ENCODE measurements around the gene CNIH3. TPM values are rescaled to one million over a fixed set of nuclear protein-coding genes. Genes with fewer than 3 reads are reported as not detected.
"Not testable (repeated sequence)": the region's sequence is repeated elsewhere in the genome, so short reads cannot be mapped to it uniquely, and the experiment has no call there.

Gene CNIH3
- 1 to 10 TPM; 3.8 to 5.2 (median 4.4) TPM for total RNA-seq

DNA sequence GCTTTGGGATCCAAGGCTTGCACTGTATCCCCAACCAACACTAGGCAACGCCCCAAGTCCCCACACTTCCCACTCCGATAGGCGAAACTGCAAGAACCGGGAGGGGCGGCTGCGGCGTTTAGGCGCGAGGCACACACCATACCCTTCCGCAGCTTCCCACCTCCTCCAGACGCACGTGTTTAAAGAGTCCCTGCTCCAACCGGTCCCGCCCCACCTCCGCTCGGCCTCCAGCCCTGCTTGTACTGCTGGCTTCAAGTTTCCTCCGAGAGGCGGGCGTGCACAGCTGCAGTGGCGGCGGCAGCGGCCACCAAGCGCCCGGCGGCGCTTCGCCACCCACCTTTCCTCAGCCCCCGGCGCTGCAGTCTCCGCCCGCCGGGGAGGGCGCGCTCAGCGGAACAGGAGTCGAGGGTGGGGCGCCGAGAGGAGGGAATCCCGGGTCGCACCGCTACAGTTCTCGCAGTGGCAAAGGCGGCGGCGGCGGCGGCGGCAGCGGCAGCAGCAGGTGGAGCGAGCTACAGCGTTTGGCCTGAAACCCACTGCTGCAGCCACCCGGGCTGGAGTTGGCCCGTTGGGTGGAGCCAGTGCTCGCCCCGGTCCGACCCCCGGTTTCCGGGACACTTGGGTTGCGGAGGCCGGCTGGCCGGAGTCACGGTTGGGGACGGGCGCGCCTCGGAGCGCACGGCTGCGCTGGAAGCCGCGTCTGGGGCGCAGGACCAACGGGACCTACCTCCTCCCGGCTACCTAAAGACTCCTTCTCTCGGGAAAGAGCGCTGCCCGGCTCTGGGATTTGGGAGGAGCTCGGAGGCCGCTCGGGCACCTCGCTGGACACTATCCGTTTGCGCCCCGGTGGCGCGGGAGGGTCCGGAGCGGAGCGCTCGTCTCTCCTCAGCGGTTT lies at the start of gene CNIH3:
Gene CNIH3, plus strand, starts transcription at position 457 of the 895 bp plus-strand sequence. CDS start 858 bp downstream, outside the sequence.
- DNase-seq (ENCODE audit: low spot score in 2 of 2), result no peak
- no peaks in the 10 kb centered on the region for H3K36me3 ChIP-seq
- H3K4me3 ChIP-seq, result peak within 1 kb of the TSS; percentile 39 to 71 (median 53)
- peaks cover 2 to 29% of the 10 kb centered on the region in 2 donors for H3K27me3 ChIP-seq
- intact Hi-C loops (cut with DNase I; ENCODE audit: low total_unique reads), result no loop called here
- H3K27ac ChIP-seq, result no peak within 1 kb of the TSS
- no peaks in the 10 kb centered on the region for H3K9me3 ChIP-seq
- TF ChIP-seq POLR2AphosphoS5 (IDR thresholded peaks at IDR 0.05) (no peak), POLR2A (IDR thresholded peaks at IDR 0.05) (no peak), CTCF (IDR thresholded peaks at IDR 0.05) (no peak)
- H3K4me1 ChIP-seq, result peaks cover 0 to 12% of the 10 kb centered on the region in 2 donors

DNA sequence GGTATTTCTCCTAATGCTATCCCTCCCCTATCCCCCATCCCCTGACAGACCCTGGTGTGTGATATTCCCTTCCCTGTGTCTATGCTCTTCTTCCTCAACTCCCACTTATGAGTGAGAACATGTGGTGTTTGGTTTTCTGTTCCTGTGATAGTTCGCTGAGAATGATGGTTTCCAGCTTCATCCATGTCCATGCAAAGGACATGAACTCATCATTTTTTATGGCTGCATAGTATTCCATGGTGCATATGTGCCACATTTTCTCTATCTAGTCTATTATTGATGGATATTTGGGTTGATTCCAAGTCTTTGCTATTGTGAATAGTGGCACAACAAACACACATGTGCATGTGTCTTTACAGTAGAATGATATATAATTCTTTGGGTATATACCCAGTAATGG lies 49.6 kb upstream of the CNIH3 start:
- H3K4me1 ChIP-seq; H3K36me3 ChIP-seq; DNase-seq (ENCODE audit: low spot score in 2 of 2); H3K9me3 ChIP-seq; H3K27ac ChIP-seq; intact Hi-C loops (cut with DNase I; ENCODE audit: low total_unique reads); H3K27me3 ChIP-seq; H3K4me3 ChIP-seq: not testable (repeated sequence)

GRCh38 chr1:224569276-224569675 lies 46.8 kb upstream of the CNIH3 start:
- TF ChIP-seq POLR2A (IDR thresholded peaks at IDR 0.05) (no peak), CTCF (IDR thresholded peaks at IDR 0.05) (no peak), POLR2AphosphoS5 (IDR thresholded peaks at IDR 0.05) (no peak)
- DNase-seq (ENCODE audit: low spot score in 2 of 2), result no peak
- no peaks in the 10 kb centered on the region for H3K36me3 ChIP-seq
- H3K4me1 ChIP-seq, result no peaks in the 10 kb centered on the region
- intact Hi-C loops (cut with DNase I; ENCODE audit: low total_unique reads), result no loop called here
- H3K4me3 ChIP-seq, result no peak overlapping the region
- no peak overlapping the region for H3K27ac ChIP-seq
- H3K9me3 ChIP-seq, result no peaks in the 10 kb centered on the region
- H3K27me3 ChIP-seq, result no peaks in the 10 kb centered on the region

DNA sequence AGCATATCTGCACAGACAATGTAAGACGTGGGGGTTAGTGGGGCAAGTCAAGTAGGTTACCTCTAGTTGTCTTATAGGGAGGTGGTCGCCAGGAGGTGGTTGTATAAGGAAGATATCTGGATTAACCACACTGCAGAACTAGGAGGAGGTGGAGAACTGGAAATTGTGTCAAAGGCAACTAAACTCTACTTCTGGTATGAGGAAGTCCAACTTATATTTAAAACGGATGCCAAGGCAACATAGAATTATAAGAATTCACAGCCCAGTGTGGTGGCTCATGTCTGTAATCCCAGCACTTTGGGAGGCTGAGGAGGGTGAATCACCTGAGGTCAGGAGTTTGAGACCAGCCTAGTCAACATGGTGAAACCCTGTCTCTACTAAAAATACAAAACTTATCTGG lies 44.1 kb upstream of the CNIH3 start:
- DNase-seq (ENCODE audit: low spot score in 2 of 2); intact Hi-C loops (cut with DNase I; ENCODE audit: low total_unique reads); H3K27ac ChIP-seq; H3K36me3 ChIP-seq; H3K4me1 ChIP-seq; H3K4me3 ChIP-seq; H3K27me3 ChIP-seq; H3K9me3 ChIP-seq: not testable (repeated sequence)

DNA sequence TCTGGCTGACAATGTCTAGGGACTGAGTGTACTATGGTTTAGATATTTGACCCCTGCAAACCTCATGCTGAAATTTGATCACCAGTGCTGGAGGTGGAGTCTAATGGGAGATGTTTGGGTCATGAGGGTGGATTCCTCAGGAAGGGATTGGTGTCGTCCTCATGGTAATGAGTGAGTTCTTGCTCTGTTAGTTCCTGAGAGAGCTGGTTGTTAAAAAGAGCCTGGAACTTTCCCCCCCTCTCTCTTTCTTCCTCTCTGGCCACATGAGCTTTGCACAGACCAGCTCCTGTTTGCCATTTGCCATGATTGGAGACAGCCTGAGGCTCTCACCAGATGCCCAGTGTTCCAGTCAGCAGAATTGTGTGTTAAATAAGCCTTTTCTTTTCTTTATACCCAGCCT lies 36.6 kb upstream of the CNIH3 start:
- H3K4me1 ChIP-seq, result no peaks in the 10 kb centered on the region
- H3K36me3 ChIP-seq, result no peaks in the 10 kb centered on the region
- no peak for DNase-seq (ENCODE audit: low spot score in 2 of 2)
- H3K9me3 ChIP-seq, result no peaks in the 10 kb centered on the region
- no peak overlapping the region for H3K27ac ChIP-seq
- H3K27me3 ChIP-seq, result no peaks in the 10 kb centered on the region
- no peak overlapping the region for H3K4me3 ChIP-seq
- TF ChIP-seq CTCF (IDR thresholded peaks at IDR 0.05), result no peak
- no peak for TF ChIP-seq POLR2A (IDR thresholded peaks at IDR 0.05)
- no peak for TF ChIP-seq POLR2AphosphoS5 (IDR thresholded peaks at IDR 0.05)
- intact Hi-C loops (cut with DNase I; ENCODE audit: low total_unique reads), result no loop called here

- no peaks in the 10 kb centered on the region for H3K4me1 ChIP-seq
- no peak for DNase-seq (ENCODE audit: low spot score in 2 of 2)
- H3K4me3 ChIP-seq, result no peak overlapping the region
- no peak overlapping the region for H3K27ac ChIP-seq
- no peaks in the 10 kb centered on the region for H3K27me3 ChIP-seq
- no peaks in the 10 kb centered on the region for H3K9me3 ChIP-seq
- no peaks in the 10 kb centered on the region for H3K36me3 ChIP-seq
- TF ChIP-seq POLR2A (IDR thresholded peaks at IDR 0.05) (no peak), POLR2AphosphoS5 (IDR thresholded peaks at IDR 0.05) (no peak), CTCF (IDR thresholded peaks at IDR 0.05) (no peak)
- intact Hi-C loops (cut with DNase I; ENCODE audit: low total_unique reads), result no loop called here
Measured at GRCh38 chr1:224580006-224580405, 36.1 kb upstream of the CNIH3 start.

All from breast epithelium (tissue), 4 donors.